CD4-positive, alpha-beta T cell treated with Interleukin-6 for 4 hours (primary cell): ENCODE results near the gene CHMP5.
A peak's percentile ranks its signal among the peaks of the same experiment; 100 is the strongest.

Source experiments
- DNase-seq: peaks from one replicate; pipeline ENCODE4 v3.0.0-alpha.2; 2020; ENCODE audit warnings: mixed read lengths

Gene CHMP5

DNA sequence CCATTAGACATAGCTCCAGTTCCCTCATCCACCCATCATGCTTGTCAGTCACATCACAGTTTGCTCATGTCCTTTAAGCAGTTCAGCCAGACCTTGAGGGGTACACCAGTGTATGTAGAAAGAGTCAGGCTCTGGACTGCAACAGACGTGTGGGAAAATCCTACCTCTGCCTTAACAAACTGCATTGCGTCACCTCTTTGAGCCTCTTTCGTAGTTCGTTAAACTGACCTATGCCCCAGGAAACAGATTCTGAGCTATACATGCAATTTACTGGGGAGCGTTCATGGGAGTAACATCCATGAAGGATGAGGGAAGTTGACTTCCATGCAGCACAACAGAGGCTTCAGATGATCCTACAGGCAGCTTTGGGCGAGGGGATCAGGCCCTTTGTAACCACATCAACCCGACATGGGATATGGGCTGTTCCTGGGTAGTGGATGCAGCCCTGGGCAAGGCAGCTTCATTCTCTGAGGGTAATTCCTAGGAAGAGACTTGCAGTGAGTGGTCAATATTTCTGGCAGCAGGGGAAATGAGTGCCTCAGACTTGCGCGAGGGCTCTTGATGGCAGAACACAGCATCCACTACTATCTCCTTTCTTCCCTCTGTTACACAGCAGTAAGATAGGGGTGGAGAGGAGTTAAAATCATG lies 20.6 kb upstream of the CHMP5 start:
- DNase-seq = no peak

DNA sequence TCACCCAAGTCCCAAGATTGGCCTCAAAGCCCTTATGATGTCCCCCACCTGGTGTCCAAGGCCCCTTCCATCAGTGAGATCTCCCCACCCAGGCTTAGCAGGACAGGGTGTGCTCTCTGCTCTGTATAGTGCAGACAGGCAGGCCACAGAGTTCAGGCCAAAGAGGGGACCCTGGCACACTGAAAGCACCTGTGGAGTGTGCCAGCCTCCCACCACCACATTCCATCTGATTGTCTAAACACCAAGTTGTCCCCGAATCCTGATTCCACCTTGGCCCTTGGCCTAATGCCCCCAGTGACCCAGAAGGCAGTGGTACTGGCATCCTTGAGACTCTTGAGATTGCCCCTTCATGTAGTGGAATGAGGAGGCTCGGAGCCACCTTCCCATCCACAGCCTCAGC lies 19.5 kb upstream of the CHMP5 start:
- no peak for DNase-seq

DNA sequence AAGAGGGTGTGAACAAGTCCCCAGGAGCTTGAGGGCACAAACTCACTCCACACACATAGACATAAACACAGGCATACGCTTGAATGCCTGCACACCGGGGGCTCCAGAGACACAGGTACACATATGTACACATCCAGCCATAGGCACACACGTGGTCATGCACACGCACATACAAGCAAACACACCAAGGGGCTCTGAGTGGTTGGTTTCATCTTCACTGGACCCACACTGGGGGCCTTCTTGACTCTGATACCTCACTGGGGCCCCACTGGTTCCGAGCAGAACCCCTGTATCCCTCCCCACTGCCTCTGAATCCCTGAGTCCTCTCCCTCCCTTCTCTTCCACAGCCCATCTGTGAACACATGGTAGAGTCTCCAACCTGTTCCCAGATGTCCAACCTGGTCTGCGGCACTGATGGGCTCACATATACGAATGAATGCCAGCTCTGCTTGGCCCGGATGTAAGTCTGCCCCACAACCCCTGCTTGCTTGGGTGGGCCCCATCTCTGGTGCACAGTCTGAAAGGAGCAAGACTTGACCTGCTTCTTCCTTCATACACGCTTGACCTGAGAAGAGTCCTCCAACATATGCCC lies 18.5 kb upstream of the CHMP5 start:
- DNase-seq = no peak

DNA sequence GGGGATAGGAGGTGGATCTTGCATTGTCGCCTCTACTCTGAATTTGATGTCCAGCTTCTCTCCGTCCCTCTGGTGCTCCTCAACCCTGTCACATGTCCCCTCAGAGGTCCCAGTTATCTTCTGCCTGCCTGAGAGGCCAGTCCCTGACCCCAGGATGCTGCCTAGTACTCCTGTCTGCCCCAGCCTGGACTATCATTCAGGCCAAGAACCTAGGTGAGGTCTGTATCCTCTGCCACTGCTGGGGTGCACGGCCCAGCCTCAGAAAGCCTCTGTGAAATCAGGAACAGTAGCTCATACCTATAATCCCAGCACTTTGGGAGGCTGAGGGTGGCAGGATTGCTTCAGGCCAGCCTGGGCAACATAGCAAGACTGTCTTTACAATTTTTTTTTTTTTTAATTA lies 16.2 kb upstream of the CHMP5 start:
- DNase-seq = no peak

DNA sequence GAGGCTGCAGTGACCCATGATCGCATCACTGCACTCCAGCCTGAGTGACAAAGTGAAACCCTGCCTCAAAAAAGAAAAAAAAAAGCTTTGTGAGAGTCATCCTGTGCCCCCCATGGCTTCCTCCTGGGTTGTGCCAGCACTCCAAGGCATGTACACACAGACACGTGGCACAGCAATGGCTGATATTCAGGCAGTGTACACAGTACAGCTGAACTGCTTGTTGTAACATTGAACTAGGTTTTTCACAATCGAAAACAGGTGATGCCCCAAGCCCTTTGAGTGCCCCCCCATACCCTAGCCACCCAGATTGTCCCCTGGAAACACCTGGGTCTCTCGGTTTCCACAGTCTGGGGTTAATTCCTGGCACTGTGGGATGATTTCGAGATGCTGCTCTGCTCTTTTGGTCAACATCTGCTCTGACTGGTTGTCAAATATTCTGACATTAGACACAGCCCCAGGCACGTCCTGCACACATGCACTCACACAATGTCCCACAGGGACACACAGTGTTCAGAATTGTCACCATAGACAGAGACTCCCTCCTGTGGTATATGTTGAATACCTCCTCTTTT lies 15.7 kb upstream of the CHMP5 start:
- no peak for DNase-seq

DNA sequence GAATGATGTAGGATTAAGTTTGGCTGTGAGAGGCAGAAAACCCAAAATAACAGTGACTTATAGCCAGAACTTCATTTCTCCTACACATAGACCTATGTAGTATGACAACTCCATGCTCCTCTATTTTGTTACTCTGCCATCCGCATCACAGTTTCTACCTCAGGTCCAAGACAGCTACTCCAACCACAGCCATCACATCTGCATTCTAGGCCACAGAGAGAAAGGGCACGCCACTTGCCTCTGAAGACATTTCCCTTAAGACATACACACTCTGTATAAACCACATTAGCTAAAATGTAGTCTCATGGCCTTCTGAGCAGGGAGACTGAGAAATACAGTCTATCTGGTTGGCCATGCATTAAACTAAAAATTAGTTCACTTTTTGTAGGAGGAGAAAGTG lies 14.9 kb upstream of the CHMP5 start:
- DNase-seq = no peak

DNA sequence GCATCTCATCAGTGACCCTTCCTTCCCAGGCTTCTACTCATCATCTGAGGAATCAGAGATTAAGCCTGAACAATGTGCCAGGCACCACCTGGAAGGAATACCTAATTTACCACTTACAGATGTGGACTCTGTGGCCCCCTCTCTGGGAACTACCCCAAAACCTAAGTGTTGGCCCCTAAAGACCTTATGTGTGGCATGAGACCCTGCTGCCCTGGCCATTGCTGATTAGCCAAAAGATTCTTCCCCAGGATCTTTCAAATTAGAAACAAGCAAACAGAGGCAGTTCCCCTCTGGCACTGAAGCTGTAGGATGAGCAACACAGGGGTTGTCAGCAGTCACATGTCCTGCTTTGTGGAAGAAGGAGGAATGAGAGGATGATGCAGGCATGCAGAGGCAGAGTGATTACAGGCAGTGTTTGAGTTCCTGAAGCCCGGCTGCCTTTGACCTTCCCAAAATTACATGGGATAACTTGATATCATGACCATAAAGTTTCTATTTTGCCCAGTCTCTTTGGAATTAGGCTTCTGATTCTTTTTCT lies 14.3 kb upstream of the CHMP5 start:
- DNase-seq = no peak

DNA sequence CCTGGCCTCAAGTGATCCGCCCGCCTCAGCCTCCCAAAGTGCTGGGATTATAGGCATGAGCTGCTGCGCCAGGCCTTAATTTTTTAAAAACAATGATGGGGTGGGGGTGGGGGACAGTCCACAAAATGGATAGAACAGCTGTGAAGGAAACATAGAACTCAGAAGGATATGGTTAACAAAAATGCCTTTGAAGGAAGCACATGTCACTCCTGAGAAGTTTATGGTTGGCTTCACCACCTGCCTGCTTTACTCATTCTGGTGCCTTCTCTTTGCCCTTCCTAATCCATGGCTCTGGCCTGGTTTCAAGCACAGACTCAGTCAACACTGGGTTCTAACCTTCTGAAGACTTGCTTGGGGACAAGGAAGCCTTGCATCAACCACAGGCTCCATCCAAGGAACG lies 10.6 kb upstream of the CHMP5 start:
- DNase-seq = no peak

DNA sequence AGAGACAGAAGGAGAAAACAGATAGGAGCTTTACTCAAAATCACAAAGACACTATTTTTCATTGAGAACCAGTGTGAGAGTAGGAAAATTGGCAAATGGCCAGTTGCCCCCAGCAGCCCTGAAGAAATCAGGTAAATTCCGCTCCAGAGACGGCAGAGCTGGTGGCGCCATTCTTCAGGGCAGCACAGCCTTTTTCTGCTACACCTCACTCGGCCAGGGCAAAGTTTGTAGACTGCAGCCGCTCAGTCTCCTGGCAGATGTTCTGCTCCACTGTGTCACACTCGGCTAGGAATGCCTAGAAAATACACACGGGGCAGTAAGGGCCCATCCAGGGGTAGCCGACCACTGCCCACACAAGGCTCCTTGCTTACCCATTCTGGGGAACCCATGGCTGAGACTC lies 9.8 kb upstream of the CHMP5 start:
- DNase-seq = no peak

DNA sequence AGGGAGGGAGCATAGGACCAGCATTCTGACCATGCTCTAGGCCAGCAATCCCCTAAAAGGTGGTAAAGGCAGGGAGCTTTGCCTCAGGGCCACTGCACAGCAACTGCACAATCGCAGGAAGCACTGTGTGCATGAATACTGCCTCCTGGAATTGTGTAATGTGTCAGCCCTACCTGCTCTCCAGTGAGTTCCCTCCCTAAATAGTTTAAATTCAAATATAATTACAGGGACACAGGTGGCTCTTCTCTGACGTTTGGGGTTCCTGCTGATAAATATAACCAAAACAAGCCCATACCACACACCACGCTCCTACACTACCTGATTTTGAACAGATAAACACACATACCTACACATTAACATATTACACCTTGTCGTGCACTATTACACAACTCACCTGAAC lies 9.4 kb upstream of the CHMP5 start:
- DNase-seq = no peak

DNA sequence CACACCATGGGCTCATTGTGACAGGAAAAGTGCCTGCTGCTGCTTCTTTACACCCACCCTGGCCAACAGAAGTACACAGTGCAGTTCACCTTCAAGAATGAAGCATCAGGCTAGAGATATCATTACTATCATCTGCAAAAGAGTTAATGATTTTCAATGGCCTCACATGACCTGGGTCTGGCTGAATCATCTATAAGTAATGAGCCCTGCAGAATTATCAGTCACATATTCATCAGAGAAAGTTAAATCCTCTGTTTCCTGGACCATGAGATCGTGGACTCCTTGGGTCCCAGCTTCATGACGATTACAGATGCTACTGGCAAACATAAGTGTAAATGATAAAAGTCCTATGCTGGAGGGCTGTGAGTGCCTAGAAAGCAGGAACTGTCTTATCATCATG lies 8.6 kb upstream of the CHMP5 start:
- no peak for DNase-seq

DNA sequence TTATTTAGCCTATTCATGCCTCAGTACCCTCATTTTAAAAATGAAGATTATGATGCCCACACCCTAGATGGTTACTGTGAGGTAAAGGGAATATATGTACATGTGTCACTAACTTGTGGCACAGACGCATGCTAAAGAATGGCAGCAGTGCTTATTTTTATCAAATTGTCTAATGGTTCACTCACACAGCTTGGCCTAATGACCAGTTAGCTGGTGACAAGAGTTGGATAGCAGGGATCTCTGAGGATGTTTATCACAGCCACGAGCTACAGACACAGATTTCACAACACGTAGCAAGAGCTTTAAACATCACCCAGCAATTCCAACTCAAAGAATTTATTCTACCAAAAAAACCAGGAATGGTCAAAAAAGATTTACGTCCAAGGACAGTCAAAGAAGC lies 7.6 kb upstream of the CHMP5 start:
- no peak for DNase-seq

DNA sequence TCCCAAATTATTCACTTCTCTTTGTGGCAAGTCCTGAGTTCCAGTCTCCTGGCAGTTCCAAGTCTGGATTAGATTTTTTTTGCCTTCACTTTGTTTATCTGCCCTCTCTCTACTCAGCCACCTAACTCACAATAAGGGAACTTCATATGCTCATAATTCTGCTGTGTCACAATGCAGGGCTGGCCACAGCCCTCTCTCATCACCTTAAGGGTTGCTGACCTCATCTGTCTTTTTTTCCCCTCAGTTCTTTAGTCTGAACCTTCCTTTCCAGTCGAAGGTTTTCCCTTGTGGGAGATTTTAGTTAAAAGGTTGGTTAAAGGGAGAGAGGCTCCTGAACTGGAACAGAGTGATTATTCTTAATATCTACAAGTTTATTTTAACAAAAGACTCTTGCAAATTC lies 4.5 kb upstream of the CHMP5 start:
- no peak for DNase-seq

DNA sequence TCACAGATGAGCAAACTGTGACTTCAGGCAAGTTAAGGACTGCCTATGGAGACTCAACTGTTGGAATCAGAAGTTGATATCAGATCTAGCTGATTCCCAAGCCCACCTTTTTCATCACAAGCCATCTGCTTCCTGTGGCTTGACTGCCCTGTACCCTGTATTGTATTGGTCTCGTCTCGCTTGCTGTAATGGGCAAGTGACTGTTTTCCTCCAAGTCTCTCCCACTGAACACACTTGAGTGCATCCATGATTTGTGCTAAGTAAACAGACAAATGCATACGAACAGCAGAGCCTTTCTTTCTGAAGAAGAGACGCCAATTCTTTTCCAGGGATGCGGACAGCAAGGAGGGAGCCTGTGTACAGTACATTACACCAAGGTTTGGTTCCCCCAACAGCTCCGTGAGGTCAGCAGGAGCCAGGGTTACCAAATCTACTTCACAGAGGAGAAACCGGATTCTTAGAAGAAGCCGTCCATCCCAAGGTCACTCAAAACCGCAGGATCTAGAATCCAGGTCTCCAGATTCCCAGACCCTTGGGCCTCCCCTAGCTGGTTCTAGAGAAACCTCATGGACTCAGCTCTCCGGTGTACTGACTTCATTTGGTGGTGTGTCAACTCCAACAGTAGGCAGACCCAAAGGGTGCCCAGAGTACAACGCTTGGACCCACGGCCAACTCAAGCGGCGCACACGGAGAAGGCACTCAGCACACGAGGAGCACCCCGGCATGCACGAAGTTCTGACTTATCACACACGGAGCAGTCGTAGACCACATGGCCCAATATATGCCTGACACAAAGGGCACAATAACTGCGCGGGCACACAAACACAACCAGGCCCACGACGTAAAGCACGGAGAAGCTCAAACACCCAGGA lies 1.5 kb upstream of the CHMP5 start:
- peak; percentile 22 for DNase-seq

DNA sequence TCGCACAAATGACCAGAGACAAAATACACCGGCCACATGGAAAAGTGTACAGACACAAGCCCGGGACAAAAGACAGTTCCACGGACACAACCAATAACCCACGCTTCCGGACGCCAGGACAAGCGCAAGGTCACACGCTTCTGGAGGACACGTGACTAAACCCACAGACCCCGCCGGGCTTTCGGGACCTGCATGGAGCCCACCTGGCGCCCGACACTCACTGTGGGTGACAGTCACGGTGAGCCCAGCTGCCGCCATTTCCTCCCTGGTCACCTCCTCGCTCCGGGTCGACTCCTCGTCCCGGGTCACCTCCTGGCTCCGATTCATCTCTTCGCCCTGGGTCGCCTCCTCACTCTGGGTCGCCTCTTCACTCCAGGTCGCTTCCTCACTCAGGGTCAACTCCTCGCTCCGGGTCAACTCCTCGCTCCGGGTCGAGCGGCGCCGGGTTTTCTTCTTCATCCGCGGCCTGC lies 811 bp upstream of the CHMP5 start:
- DNase-seq = peak; percentile 31

DNA sequence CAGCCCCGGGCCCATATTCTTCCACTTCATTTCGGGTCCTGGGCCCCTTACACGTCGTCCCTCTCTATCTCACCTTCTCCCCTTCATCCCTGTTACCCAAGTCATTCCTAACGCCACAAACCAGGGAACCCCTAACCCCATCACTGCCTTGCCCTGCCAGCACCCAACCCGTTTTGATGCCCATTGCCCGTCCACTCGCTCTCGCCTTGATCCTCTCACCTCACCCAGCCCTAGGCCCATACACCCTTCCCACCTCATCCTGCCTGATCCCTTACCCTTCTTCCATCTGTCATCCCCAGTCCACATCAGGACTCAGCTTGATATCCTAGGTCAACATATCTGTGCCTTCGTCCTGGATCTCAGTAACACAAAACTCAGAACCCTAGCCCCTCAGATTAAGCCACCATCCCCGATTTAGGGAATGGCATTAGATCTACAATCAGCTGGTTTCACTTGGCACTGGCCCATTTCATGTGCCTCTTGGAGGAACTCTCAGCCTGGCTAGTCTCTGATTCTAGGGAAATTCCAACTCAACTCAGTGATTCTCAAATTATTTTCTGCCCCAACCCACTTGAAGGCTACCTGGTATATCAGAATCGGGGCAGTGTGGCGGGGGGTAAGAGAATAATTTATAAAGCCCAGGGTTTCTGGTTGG lies 489 bp downstream of the CHMP5 start:
- DNase-seq = no peak

DNA sequence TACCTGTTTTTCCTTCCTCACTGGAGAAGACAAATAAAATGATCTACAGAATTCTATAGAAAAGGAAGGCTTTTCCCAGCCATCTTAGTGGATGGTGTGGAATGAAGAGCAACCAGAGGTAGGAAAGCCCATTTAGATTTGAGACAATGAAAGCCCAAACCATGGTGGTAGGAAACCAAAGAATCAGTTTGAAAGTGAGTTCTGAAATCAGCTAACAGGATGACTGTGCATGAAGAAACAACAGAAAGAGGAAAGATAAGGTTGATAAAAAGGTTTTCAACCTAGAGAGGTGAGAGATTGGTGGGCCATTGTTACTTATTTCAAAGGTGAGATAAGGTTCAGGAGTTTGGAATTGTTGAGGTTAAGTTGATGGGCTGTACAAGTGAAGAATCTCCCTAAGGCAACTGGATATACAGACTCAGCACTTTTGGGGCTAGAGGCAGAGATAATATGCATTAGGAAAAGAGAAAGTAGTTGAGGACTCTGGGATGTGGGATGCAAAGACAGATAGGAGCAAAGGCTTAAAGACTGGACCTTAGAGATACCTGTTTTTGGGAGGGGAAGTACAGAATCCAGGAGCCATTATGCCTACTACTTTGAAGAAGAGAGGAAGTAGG lies 2.4 kb downstream of the CHMP5 start:
- no peak for DNase-seq

DNA sequence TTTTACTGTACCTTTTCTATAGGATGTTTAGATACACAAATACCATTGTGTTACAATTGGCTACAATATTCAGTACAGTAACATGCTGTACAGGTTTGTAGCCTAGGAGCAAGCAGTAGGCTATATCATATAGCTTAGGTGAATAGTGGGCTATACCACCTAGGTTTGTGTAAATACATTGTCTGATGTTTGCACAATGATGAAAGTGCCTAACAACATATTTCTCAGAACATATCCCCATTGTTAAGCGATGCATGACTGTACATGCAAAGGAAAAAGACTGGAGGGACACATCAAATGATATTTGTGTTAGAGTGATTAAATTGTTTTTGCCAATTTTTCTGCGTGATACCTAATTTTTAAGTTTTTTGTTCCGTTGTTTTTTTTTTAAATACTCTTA lies 5.3 kb downstream of the CHMP5 start:
- no peak for DNase-seq

DNA sequence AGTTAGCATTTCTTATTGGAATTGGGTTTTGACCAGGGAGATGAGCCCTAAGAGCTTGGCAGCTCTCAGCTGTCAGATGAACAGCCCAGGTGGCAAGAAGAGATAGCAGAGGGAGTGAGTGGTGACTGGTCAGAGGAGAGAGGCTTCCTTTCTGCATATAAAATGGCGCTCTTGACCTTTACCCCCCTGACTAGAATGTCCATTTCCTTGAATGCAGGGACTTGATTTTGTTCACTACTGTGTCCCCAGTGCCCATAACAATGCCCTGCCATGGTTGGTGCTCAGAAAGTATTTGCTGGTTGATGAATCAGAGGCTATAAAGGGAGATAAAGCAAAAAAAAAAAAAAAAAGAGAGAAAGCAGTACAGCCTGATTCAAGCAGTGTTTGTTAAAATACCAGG lies 7.2 kb downstream of the CHMP5 start:
- no peak for DNase-seq

DNA sequence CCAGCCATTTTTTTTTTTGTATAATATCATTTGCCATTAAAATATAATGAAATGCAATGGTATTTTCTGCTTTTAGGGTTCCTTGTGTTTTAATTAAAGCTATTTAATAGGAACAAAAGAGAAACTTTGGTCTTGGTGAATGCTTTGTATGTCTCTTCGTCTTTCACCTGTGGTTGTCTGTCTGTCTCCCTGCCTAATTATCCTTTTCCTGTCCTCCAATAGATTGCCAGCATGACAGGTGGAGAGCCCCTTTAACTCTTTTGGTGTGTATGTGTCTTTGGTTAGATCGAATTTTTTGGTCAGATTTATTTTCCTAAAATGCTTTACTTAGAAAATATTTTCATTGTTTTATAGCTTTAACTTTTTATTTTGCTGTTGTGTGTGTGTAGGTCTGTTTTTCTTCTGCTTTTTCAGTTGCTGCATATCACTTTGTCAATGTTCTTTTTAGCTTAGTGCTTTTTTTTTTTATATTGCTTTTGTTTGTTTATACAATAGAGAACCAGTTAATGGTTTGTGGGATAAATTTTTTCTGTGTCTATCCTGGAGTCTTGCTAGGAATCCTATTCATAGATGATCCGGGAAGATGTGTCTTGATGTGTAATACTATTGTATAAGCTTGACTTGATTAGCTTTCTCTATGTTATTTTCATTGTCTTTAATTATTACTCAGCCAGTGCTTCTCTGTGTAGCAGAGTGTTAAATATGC lies 8.6 kb downstream of the CHMP5 start:
- DNase-seq = no peak

DNA sequence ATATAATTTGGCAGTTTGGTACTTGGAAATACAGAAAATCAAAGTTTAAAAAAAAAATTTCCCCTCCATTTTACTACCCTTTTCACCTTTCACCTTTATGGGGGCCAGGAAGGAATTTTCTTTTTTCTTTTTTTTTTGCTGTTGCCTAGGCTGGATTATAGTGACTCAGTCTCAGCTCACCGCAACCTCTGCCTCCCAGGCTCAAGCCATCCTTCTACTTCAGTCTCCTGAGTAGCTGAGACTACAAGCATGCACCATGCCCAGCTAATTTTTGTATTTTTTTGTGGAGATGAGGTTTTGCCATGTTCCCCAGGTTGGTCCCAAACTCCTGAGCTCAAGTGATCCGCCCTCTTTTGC lies 9.1 kb downstream of the CHMP5 start:
- DNase-seq = no peak

DNA sequence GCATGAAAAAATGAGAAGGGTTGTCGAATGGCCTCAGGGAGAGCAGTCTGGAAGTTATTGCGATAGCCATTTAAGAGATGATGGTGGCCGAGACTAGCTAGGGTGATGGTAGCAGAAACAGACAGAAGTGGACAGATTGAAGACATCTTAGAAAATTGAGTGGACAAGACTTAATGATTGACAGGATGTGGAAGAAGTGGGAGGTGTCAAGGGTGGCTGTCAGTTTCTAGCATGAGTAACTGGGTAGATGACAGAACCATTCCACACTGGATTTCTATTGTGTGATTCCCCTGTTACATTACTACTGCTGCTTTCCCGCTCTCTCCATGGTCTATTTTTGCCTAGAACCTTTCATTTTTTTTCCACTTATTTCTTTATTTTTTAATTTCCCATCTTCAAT lies 12.6 kb downstream of the CHMP5 start:
- DNase-seq = no peak
